Measurements from ENCODE around the gene ZNF644.

- peak; percentile 31 for TF ChIP-seq CTCF (IDR thresholded peaks at IDR 0.05)
- TF ChIP-seq EZH2phosphoT487 (IDR thresholded peaks at IDR 0.05) = no peak
These were observed 3.8 kb downstream of the ZNF644 start for GRCh38 chr1:91018006-91018405.

Measured in neural progenitor cell (in vitro differentiated cells).